Hepatocyte (in vitro differentiated cells): ENCODE data around the gene RAB33A. TPM values are rescaled to one million over a fixed set of nuclear protein-coding genes. Genes with fewer than 3 reads are reported as not detected.
"Not testable (repeated sequence)": the region's sequence is repeated elsewhere in the genome, so short reads cannot be mapped to it uniquely, and the experiment has no call there.

ENCODE experiments used
- DNase-seq: peaks from one replicate; pipeline ENCODE4 v3.0.0-alpha.2; 2016; ENCODE audit warnings: low spot score
- H2AFZ ChIP-seq: fragments of 200-600 bp; sonication (generic); 2 replicates; pipeline ENCODE4 v1.6.0; 2016; ENCODE audit warnings: antibody characterized with exemption, mild to moderate bottlenecking
- H3K27ac ChIP-seq: fragments of 200-600 bp; sonication (generic); 2 replicates; pipeline ENCODE4 v1.5.1; 2016; ENCODE audit warnings: mild to moderate bottlenecking
- H3K27me3 ChIP-seq: fragments of 200-600 bp; sonication (generic); 2 replicates; pipeline ENCODE4 v1.6.1; 2016
- H3K36me3 ChIP-seq: fragments of 200-600 bp; sonication (generic); replicated peaks from 2 replicates; pipeline ENCODE4 v1.5.1; 2016; ENCODE audit warnings: low read depth; ENCODE audit not compliant: insufficient read depth
- H3K4me1 ChIP-seq: fragments of 200-600 bp; sonication (generic); 2 replicates; pipeline ENCODE4 v1.5.1; 2016; ENCODE audit warnings: mild to moderate bottlenecking, moderate library complexity; ENCODE audit not compliant: insufficient read depth
- H3K4me2 ChIP-seq: fragments of 200-600 bp; sonication (generic); 2 replicates; pipeline ENCODE4 v1.6.0; 2016
- H3K4me3 ChIP-seq: fragments of 200-600 bp; sonication (generic); 2 replicates; pipeline ENCODE4 v1.5.1; 2016; ENCODE audit warnings: mild to moderate bottlenecking
- H3K79me2 ChIP-seq: fragments of 200-600 bp; sonication (generic); 2 replicates; pipeline ENCODE4 v1.6.0; 2017; ENCODE audit warnings: mild to moderate bottlenecking
- H3K9me2 ChIP-seq: fragments of 200-600 bp; sonication (generic); replicated peaks from 2 replicates; pipeline ENCODE4 v1.6.0; 2017; ENCODE audit warnings: mild to moderate bottlenecking; ENCODE audit not compliant: insufficient read depth
- H3K9me3 ChIP-seq: fragments of 200-600 bp; sonication (generic); 2 replicates; pipeline ENCODE4 v1.5.1; 2016; ENCODE audit warnings: low read depth, mild to moderate bottlenecking
- H4K20me1 ChIP-seq: fragments of 200-600 bp; sonication (generic); 2 replicates; pipeline ENCODE4 v1.6.0; 2016; ENCODE audit warnings: mild to moderate bottlenecking; ENCODE audit not compliant: insufficient read depth, poor library complexity, severe bottlenecking
- EZH2 ChIP-seq: fragments of 200-600 bp; sonication (generic); IDR thresholded peaks from 2 replicates; pipeline ENCODE4 v1.6.1; 2016; ENCODE audit warnings: antibody characterized with exemption, mild to moderate bottlenecking, borderline replicate concordance
- EZH2phosphoT487 ChIP-seq: fragments of 200-600 bp; sonication (generic); IDR thresholded peaks from one replicate; pipeline ENCODE4 v1.6.1; 2018; ENCODE audit warnings: antibody characterized with exemption, mild to moderate bottlenecking, low read depth, moderate library complexity; ENCODE audit not compliant: unreplicated experiment, severe bottlenecking
- WGBS: methylation state at CpG from one replicate; pipeline ENCODE4 v1.1.6; 2016; ENCODE audit warnings: low lambda C conversion rate; ENCODE audit errors: missing lambda C conversion rate; 5-methylcytosine and 5-hydroxymethylcytosine counted together
- polyA plus RNA-seq: library from polyadenylated mRNA; unstranded; fragments of >200 nt; fragmentation: Nextera tagmentation; extraction: Ambion mirVana; gene quantifications from 2 replicates; pipeline ENCODE4 v1.2.1, GENCODE V29; 2016
- total RNA-seq: library from RNA; depleted of rRNA; stranded (reverse); fragments of >200 nt; gene quantifications from 2 replicates; pipeline ENCODE4 v1.2.3, GENCODE V29; 2014
- TF ChIP-seq, protein P1 (sequence below): fragments of 200-600 bp; sonication (generic); IDR thresholded peaks from 2 replicates; pipeline ENCODE4 v1.5.1; 2016; ENCODE audit warnings: antibody characterized with exemption, mild to moderate bottlenecking; ENCODE audit not compliant: poor library complexity

Gene RAB33A
- total and polyA plus RNA-seq, 2 experiments from 2014 or later: 3.0 to 11.2 TPM

DNA sequence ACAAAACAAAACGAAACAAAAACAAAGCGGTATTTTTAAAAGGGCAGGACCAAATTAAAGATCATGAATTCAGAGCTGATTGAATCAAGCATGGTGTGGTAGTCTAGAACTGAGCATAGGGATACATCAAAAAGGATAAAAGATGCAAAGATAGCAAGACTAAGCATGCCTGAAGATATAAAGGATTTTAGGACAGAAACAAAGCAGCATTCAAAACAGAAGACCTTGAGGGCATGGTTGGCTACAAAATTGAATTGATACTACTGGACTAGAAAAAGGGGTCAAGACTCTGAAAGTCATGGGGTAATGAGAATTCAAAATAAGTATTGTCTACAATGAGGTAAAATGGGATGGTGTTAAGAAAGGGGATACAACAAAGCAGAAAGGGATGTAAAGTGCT is 41.6 kb downstream of the RAB33A start:
- Histone ChIP-seq H3K27me3 (no peaks in the 10 kb centered on the region), H3K4me3 (no peak overlapping the region), H3K4me1 (no peaks in the 10 kb centered on the region), H3K9me3 (no peaks in the 10 kb centered on the region), H3K9me2 (no peaks in the 10 kb centered on the region), H3K4me2 (no peak overlapping the region), H2AFZ (no peak overlapping the region), H3K27ac (no peak overlapping the region), H3K79me2 (no peaks in the 10 kb centered on the region), H4K20me1 (no peaks in the 10 kb centered on the region), H3K36me3 (no peaks in the 10 kb centered on the region)
- 80% methylated on average over 2 of the region's 2 CpGs for WGBS
- no peak for DNase-seq
- TF ChIP-seq, protein P1, sequence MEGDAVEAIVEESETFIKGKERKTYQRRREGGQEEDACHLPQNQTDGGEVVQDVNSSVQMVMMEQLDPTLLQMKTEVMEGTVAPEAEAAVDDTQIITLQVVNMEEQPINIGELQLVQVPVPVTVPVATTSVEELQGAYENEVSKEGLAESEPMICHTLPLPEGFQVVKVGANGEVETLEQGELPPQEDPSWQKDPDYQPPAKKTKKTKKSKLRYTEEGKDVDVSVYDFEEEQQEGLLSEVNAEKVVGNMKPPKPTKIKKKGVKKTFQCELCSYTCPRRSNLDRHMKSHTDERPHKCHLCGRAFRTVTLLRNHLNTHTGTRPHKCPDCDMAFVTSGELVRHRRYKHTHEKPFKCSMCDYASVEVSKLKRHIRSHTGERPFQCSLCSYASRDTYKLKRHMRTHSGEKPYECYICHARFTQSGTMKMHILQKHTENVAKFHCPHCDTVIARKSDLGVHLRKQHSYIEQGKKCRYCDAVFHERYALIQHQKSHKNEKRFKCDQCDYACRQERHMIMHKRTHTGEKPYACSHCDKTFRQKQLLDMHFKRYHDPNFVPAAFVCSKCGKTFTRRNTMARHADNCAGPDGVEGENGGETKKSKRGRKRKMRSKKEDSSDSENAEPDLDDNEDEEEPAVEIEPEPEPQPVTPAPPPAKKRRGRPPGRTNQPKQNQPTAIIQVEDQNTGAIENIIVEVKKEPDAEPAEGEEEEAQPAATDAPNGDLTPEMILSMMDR: no peak
- TF ChIP-seq EZH2phosphoT487 (no peak), EZH2 (no peak)

DNA sequence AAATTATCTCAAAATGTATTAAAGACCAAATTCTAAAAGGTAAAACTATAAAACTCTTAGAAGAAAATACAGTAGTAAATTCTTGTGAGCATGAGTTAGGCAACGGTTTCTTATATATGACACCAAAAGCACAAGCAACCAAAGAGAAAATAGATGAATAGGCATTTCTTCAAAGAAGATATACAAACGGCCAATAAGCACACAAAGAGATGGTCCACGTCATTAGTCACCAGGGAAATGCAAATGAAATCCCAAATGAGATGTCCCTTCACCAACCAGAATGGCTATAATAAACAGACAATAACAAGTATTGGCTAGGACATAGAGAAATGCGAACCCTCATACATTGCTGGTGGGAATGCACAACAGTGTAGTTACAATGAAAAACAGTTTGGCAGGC is 44.6 kb downstream of the RAB33A start:
- no peak for DNase-seq
- Histone ChIP-seq H3K4me1 (no peaks in the 10 kb centered on the region), H3K9me2 (no peaks in the 10 kb centered on the region), H3K4me2 (no peak overlapping the region), H3K36me3 (no peaks in the 10 kb centered on the region), H3K9me3 (no peaks in the 10 kb centered on the region), H2AFZ (no peak overlapping the region), H3K27ac (no peak overlapping the region), H4K20me1 (no peaks in the 10 kb centered on the region), H3K4me3 (no peak overlapping the region), H3K27me3 (no peaks in the 10 kb centered on the region), H3K79me2 (no peaks in the 10 kb centered on the region)
- TF ChIP-seq EZH2phosphoT487: no peak
- no peak for TF ChIP-seq EZH2
- TF ChIP-seq, protein P1: no peak
- WGBS: 61% methylated on average over 4 of the region's 4 CpGs

DNA sequence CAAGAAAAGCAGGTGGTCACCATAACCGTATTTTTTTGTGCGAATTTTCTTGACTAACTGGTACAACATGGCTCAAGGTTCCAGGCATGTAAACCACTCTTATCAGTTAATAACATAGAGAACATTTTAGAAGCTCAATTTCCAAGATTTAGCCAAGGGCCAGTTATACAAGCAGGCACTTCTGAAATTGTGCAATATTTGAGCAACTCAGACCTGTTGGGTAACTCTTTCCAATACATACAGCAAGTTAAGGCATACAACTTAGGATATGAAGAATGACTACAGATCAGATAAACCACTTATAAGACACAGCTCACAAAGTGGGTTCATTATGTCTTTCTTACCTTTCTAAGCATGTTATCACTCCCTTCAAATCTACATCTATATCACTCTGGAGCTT is 53.0 kb downstream of the RAB33A start:
- DNase-seq: peak; percentile 9
- no peaks in the 10 kb centered on the region for H3K9me3 ChIP-seq
- no peaks in the 10 kb centered on the region for H3K9me2 ChIP-seq
- H3K27me3 ChIP-seq: no peaks in the 10 kb centered on the region
- H4K20me1 ChIP-seq: no peaks in the 10 kb centered on the region
- H2AFZ ChIP-seq: no peak overlapping the region
- H3K79me2 ChIP-seq: no peaks in the 10 kb centered on the region
- no peaks in the 10 kb centered on the region for H3K4me1 ChIP-seq
- WGBS: 69% methylated on average over 2 of the region's 2 CpGs
- peak overlapping the region; percentile 2 for H3K27ac ChIP-seq
- H3K4me3 ChIP-seq: no peak overlapping the region
- H3K4me2 ChIP-seq: no peak overlapping the region
- TF ChIP-seq EZH2 (no peak), EZH2phosphoT487 (no peak)
- TF ChIP-seq, protein P1: no peak
- no peaks in the 10 kb centered on the region for H3K36me3 ChIP-seq

DNA sequence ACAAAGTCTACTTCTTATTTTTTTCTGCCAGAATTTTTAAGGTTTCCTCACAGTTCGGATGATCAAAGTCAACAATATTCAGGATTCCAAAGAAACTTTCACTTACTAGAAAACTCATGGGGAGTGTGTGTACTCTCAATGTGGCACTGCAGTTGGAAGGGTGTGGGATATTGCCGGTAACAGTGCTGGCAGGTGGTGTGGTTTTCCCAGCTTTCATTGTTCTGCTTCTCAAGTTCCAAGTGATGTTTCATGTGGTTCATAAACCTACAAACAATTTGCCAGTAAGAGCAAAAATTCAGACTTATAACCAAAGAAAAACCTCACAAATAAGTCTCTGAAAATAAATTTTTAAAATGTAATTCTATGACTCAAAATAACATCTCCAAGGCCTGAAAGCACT is 57.1 kb downstream of the RAB33A start:
- no peak overlapping the region for H3K4me2 ChIP-seq
- H3K79me2 ChIP-seq: no peaks in the 10 kb centered on the region
- no peak overlapping the region for H3K27ac ChIP-seq
- no peaks in the 10 kb centered on the region for H3K27me3 ChIP-seq
- H2AFZ ChIP-seq: no peak overlapping the region
- H3K36me3 ChIP-seq: no peaks in the 10 kb centered on the region
- no peak for TF ChIP-seq EZH2phosphoT487
- TF ChIP-seq, protein P1: no peak
- TF ChIP-seq EZH2: no peak
- no peak for DNase-seq
- no peaks in the 10 kb centered on the region for H3K9me2 ChIP-seq
- WGBS: 83% methylated on average over 2 of the region's 2 CpGs
- H3K4me1 ChIP-seq: no peaks in the 10 kb centered on the region
- no peaks in the 10 kb centered on the region for H4K20me1 ChIP-seq
- no peaks in the 10 kb centered on the region for H3K9me3 ChIP-seq
- no peak overlapping the region for H3K4me3 ChIP-seq

DNA sequence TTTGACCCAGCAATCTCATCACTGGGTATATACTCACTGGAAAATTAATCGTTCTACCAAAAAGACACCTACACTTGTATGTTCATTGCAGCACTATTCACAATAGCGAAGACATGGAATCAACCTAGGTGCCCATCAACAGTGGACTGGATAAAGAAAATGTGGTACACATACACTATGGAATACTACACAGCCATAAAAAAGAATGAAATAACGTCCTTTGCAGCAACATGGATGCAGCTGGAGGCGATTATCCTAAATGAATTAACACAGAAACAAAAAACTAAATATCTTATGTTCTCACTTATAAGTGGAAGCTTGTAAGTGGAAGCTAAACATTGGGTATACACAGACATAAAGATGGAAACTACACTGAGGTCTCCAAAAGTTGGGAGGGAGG is 59.4 kb downstream of the RAB33A start:
- not testable (repeated sequence) for H3K27me3 ChIP-seq, H3K4me2 ChIP-seq, H3K27ac ChIP-seq, H3K9me3 ChIP-seq, H2AFZ ChIP-seq, DNase-seq, H3K9me2 ChIP-seq, H3K79me2 ChIP-seq, H3K36me3 ChIP-seq, H3K4me1 ChIP-seq, H3K4me3 ChIP-seq, H4K20me1 ChIP-seq
- WGBS: 79% methylated on average over 4 of the region's 4 CpGs
